ENCODE results near the gene RNF5.
"Not testable (repeated sequence)": the region's sequence is repeated elsewhere in the genome, so short reads cannot be mapped to it uniquely, and the experiment has no call there.

RNF5 gene

GRCh38 chr6:32191696-32192607 is 13.7 kb downstream of the RNF5 start:
- no peak for DNase-seq
- Histone ChIP-seq H3K36me3 (peaks cover 11% of the 10 kb centered on the region), H3K4me3 (ENCODE audit: low read depth, low read length) (no peak overlapping the region), H3K9me3 (no peaks in the 10 kb centered on the region), H3K27me3 (no peaks in the 10 kb centered on the region), H3K4me1 (peaks cover 2% of the 10 kb centered on the region; the same call in 1 of the 2 replicates)
- TF ChIP-seq CTCF (IDR thresholded peaks at IDR 0.05; ENCODE audit: low read depth, low read length), result no peak

- Histone ChIP-seq H3K4me3 (ENCODE audit: low read depth, low read length) (no peak within 1 kb of the TSS), H3K9me3 (no peaks in the 10 kb centered on the region), H3K27me3 (no peaks in the 10 kb centered on the region), H3K36me3 (peaks cover 4% of the 10 kb centered on the region), H3K4me1 (peaks cover 2% of the 10 kb centered on the region; the same call in 1 of the 2 replicates)
- DNase-seq, result no peak
- no peak for TF ChIP-seq CTCF (IDR thresholded peaks at IDR 0.05; ENCODE audit: low read depth, low read length)
Observed at GRCh38 chr6:32192608-32193039, 14.4 kb downstream of the RNF5 start, which contains the start of gene GPSM3. Gene GPSM3, minus strand, starts transcription at chr6:32192643. Its CDS starts 130 bp downstream, at chr6:32192513.

- not testable (repeated sequence) for H3K27me3 ChIP-seq; H3K9me3 ChIP-seq; H3K4me3 ChIP-seq (ENCODE audit: low read depth, low read length); DNase-seq; H3K36me3 ChIP-seq; H3K4me1 ChIP-seq
Observed at GRCh38 chr6:32193096-32193495, 14.9 kb downstream of the RNF5 start.

- Histone ChIP-seq H3K4me3 (ENCODE audit: low read depth, low read length) (no peak overlapping the region), H3K36me3 (no peaks in the 10 kb centered on the region), H3K4me1 (peaks cover 2% of the 10 kb centered on the region; the same call in 1 of the 2 replicates), H3K9me3 (no peaks in the 10 kb centered on the region), H3K27me3 (no peaks in the 10 kb centered on the region)
- no peak for TF ChIP-seq CTCF (IDR thresholded peaks at IDR 0.05; ENCODE audit: low read depth, low read length)
- DNase-seq, result no peak
Observed at GRCh38 chr6:32194388-32194787, 16.2 kb downstream of the RNF5 start.

- Histone ChIP-seq H3K27me3 (no peaks in the 10 kb centered on the region), H3K4me1 (peaks cover 2% of the 10 kb centered on the region; the same call in 1 of the 2 replicates), H3K4me3 (ENCODE audit: low read depth, low read length) (peak overlapping the region; percentile 52), H3K36me3 (no peaks in the 10 kb centered on the region), H3K9me3 (no peaks in the 10 kb centered on the region)
- TF ChIP-seq CTCF (IDR thresholded peaks at IDR 0.05; ENCODE audit: low read depth, low read length), result peak; percentile 63
- DNase-seq, result no peak
Observed at GRCh38 chr6:32194825-32195651, 16.8 kb downstream of the RNF5 start.

- H3K27me3 ChIP-seq, result no peaks in the 10 kb centered on the region
- no peaks in the 10 kb centered on the region for H3K9me3 ChIP-seq
- peak; percentile 40; the same call in 1 of the 2 replicates for TF ChIP-seq CTCF (IDR thresholded peaks at IDR 0.05; ENCODE audit: low read depth, low read length)
- H3K36me3 ChIP-seq, result no peaks in the 10 kb centered on the region
- peak overlapping the region; percentile 52 for H3K4me3 ChIP-seq (ENCODE audit: low read depth, low read length)
- peaks cover 2% of the 10 kb centered on the region; the same call in 1 of the 2 replicates for H3K4me1 ChIP-seq
- DNase-seq, result peak; percentile 100
Observed at GRCh38 chr6:32195652-32195901, 17.4 kb downstream of the RNF5 start.
